ENCODE results near the gene OPTC.

GRCh38 chr1:203491664-203492063, 2.3 kb upstream of the OPTC start:
- no peak for TF ChIP-seq POLR2A (IDR thresholded peaks at IDR 0.05)
- no peak for TF ChIP-seq CTCF (IDR thresholded peaks at IDR 0.05)

Data from sigmoid colon (tissue), 3 donors.